GM18499 (cell line): ENCODE data around the gene DSG3.

Source experiments
- ATAC-seq: cut with Tn5 transposase; IDR thresholded peaks from one replicate; pipeline ENCODE4 v1.9.1; 2021; ENCODE audit warnings: moderate number of reproducible peaks; ENCODE audit not compliant: insufficient read depth, unreplicated experiment

The DSG3 gene

GRCh38 chr18:31512203-31512764 lies 64.7 kb downstream of the DSG3 start:
- no peak for ATAC-seq

- no peak for ATAC-seq
Measured at GRCh38 chr18:31513189-31513935, 65.8 kb downstream of the DSG3 start.

GRCh38 chr18:31516437-31516836 lies 68.9 kb downstream of the DSG3 start:
- ATAC-seq, result no peak

- ATAC-seq, result no peak
Measured at GRCh38 chr18:31526374-31526773, 78.8 kb downstream of the DSG3 start.
